Adrenal gland (tissue), 12 donors: ENCODE data around the gene CDK8. TPM values are rescaled to one million over a fixed set of nuclear protein-coding genes. Genes with fewer than 3 reads are reported as not detected.

Experiments
- DNase-seq, 7 donors: peaks; one replicate each; pipeline ENCODE4 v3.0.0-alpha.2; 2019 to 2020
- H3K27ac ChIP-seq, 5 donors: fragments of 200-600 bp; sonication (generic) in 4 of 5; 1 replicate in 3 of 5; 2 replicates in 2 of 5; pipeline versions ENCODE4 v1.5.1 to v1.8.0; 2016 to 2020; ENCODE audit warnings: mild to moderate bottlenecking in 1 of 5
- H3K27me3 ChIP-seq: fragments of 200-600 bp; 2 replicates; pipeline ENCODE4 v1.8.0; 2021
- H3K36me3 ChIP-seq, 2 donors: fragments of 200-600 bp; replicated peaks in 1 of 2; 1 replicate in 1 of 2; 2 replicates in 1 of 2; pipeline versions ENCODE4 v1.5.1 to v1.8.0; 2018 to 2022
- H3K4me1 ChIP-seq, 2 donors: fragments of 200-600 bp; replicated peaks in 1 of 2; 1 replicate in 1 of 2; 2 replicates in 1 of 2; pipeline versions ENCODE4 v1.5.1 to v1.8.0; 2018 to 2021
- H3K4me3 ChIP-seq, 4 donors: fragments of 200-600 bp; sonication (generic) in 3 of 4; one replicate each; pipeline ENCODE4 v1.5.1; 2016 to 2018
- H3K9me3 ChIP-seq, 3 donors: fragments of 200-600 bp; sonication (generic) in 1 of 3; replicated peaks in 1 of 3; 1 replicate in 2 of 3; 2 replicates in 1 of 3; pipeline versions ENCODE4 v1.5.1 to v1.8.0; 2016 to 2021
- POLR2A ChIP-seq, 2 donors: fragments of 450-650 bp; IDR thresholded peaks; one replicate each; pipeline ENCODE4 v1.6.1; 2017; ENCODE audit warnings: antibody characterized with exemption in 2 of 2, mild to moderate bottlenecking in 2 of 2, moderate library complexity in 1 of 2
- WGBS, 4 donors: extraction: QIAGEN DNeasy Blood & Tissue Kit in 2 of 4; methylation state at CpG; one replicate each; pipeline versions ENCODE4 v1.1.5 to v1.1.7; 2013 to 2017; 5-methylcytosine and 5-hydroxymethylcytosine counted together
- intact Hi-C, 2 donors: fragments of 100-400 bp; cut with DNase I; formaldehyde crosslinking; loops; one replicate each; pipeline versions ENCODE4 v1.14.1 to v1.15.0; 2022 to 2023
- polyA plus RNA-seq, 3 donors: library from polyadenylated mRNA; stranded (reverse); fragments of 200-250 nt in 2 of 3; fragments of 350-450 nt in 1 of 3; fragmentation: Illumina TruSeq in 1 of 3; extraction: RNeasy Lipid Tissue Mini Kit (QIAGEN cat#74804) in 1 of 3; gene quantifications; one replicate each; pipeline ENCODE4 v1.2.3, GENCODE V29; 2013 to 2014
- total RNA-seq, 9 donors: library from RNA; depleted of rRNA in 4 of 9; stranded (reverse); fragments of >200 nt in 4 of 9; fragments of 120-200 nt in 1 of 9; fragmentation: NEBNext Ultra II Directional in 1 of 9; extraction: Animal tissue kit (Norgen Biotek cat#: 25700) in 1 of 9; gene quantifications; one replicate each; pipeline versions ENCODE4 v1.1.0 to v1.2.4, GENCODE V29; 2013 to 2023
- TF ChIP-seq, protein P1 (sequence below), 6 experiments: fragments of 450-650 bp in 4 of 6; fragments of 200-600 bp in 2 of 6; sonication (generic) in 1 of 6; IDR thresholded peaks; 1 replicate in 5 of 6; 2 replicates in 1 of 6; pipeline versions ENCODE4 v1.5.1 to v1.8.0; 2016 to 2021; ENCODE audit warnings: antibody characterized with exemption in 6 of 6, mild to moderate bottlenecking in 2 of 6, moderate library complexity in 1 of 6
- donor health status: healthy with polysubstance abuse.
- donor health status: Bipolar disorder and iron deficiency.
- donor health status: DM: yes; HTN: yes; CAD: no.
- donor health status: DM: no; HTN: no; CAD: no.
- donor health status: DM: no; HTN: no; CAD: no.
- donor health status: DM: yes; HTN: yes; CAD: no.

CDK8 gene
- total and polyA plus RNA-seq, 12 donors, result 7.7 to 65.4 (median 11.3) TPM

DNA sequence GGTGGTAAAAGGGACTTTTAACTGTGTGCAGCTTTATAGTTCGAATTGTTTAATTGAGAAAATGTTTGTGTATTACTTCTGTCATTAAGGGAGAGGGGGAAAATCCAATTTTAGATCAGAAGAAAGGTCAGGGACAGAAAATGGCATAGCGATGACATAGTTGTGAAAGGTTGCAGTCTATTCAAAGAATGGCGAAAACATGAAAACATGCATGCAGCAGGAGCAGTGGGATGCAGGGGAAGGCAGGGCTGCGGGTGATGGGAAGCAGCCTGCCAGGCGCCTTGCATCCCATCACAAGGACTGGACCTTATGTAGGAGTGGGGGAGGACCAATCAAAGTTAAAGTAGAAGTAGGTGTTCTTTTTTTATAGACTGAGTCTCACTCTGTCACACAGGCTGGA lies 125.9 kb downstream of the CDK8 start:
- Histone ChIP-seq H3K4me1 (peaks cover 0 to 18% of the 10 kb centered on the region in 2 donors), H3K27ac (no peak overlapping the region), H3K36me3 (no peaks in the 10 kb centered on the region), H3K9me3 (no peaks in the 10 kb centered on the region), H3K27me3 (no peaks in the 10 kb centered on the region), H3K4me3 (no peak overlapping the region)
- WGBS, 4 donors, result 68 to 74% (median 72%) methylated on average over 5 of the region's 5 CpGs
- intact Hi-C loops, result no loop called here
- no peak for DNase-seq
- TF ChIP-seq, protein P1, sequence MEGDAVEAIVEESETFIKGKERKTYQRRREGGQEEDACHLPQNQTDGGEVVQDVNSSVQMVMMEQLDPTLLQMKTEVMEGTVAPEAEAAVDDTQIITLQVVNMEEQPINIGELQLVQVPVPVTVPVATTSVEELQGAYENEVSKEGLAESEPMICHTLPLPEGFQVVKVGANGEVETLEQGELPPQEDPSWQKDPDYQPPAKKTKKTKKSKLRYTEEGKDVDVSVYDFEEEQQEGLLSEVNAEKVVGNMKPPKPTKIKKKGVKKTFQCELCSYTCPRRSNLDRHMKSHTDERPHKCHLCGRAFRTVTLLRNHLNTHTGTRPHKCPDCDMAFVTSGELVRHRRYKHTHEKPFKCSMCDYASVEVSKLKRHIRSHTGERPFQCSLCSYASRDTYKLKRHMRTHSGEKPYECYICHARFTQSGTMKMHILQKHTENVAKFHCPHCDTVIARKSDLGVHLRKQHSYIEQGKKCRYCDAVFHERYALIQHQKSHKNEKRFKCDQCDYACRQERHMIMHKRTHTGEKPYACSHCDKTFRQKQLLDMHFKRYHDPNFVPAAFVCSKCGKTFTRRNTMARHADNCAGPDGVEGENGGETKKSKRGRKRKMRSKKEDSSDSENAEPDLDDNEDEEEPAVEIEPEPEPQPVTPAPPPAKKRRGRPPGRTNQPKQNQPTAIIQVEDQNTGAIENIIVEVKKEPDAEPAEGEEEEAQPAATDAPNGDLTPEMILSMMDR (IDR thresholded peaks at IDR 0.05), result no peak
- TF ChIP-seq POLR2A (IDR thresholded peaks at IDR 0.05), result no peak

- peaks cover 0 to 18% of the 10 kb centered on the region in 2 donors for H3K4me1 ChIP-seq
- H3K4me3 ChIP-seq, result no peak overlapping the region
- WGBS, 4 donors, result 74 to 81% (median 79%) methylated on average over 2 of the region's 2 CpGs
- H3K27ac ChIP-seq, result no peak overlapping the region
- TF ChIP-seq, protein P1 (IDR thresholded peaks at IDR 0.05), result no peak
- TF ChIP-seq POLR2A (IDR thresholded peaks at IDR 0.05), result no peak
- no peak for DNase-seq
- H3K36me3 ChIP-seq, result no peaks in the 10 kb centered on the region
- no peaks in the 10 kb centered on the region for H3K9me3 ChIP-seq
- intact Hi-C loops, result no loop called here
- no peaks in the 10 kb centered on the region for H3K27me3 ChIP-seq
Measured at GRCh38 chr13:26380930-26381329, 127.0 kb downstream of the CDK8 start.

- H3K27me3 ChIP-seq, result no peaks in the 10 kb centered on the region
Measured at GRCh38 chr13:26382366-26382765, 128.4 kb downstream of the CDK8 start.

DNA sequence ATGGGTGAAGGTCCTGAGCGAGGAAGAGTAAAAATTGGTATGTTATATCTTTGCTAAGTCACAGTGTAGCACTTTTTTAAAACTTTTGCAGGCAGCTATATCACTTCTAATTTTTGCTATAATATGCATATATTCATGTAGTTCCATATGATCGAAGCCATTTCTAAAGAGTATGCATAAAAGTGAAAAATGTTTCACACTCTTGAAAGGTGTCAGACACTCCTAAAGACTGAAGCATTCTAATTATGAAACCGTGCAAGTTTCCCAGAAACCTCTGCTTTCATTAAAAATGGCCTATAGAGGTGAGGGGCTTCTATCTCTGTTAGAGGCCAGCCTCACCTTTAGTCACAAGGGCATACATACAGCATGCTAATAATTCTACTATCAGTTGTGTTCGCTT lies 128.9 kb downstream of the CDK8 start:
- Histone ChIP-seq H3K4me3 (no peak overlapping the region), H3K9me3 (no peaks in the 10 kb centered on the region), H3K36me3 (no peaks in the 10 kb centered on the region), H3K4me1 (peaks cover 0 to 18% of the 10 kb centered on the region in 2 donors), H3K27ac (no peak overlapping the region), H3K27me3 (no peaks in the 10 kb centered on the region)
- 94 to 98% (median 97%) methylated on average over 4 of the region's 4 CpGs for WGBS, 4 donors
- no peak for DNase-seq
- TF ChIP-seq, protein P1 (IDR thresholded peaks at IDR 0.05), result no peak
- no peak for TF ChIP-seq POLR2A (IDR thresholded peaks at IDR 0.05)
- intact Hi-C loops, result no loop called here

More at GRCh38 chr13:26382366-26382765, 128.4 kb downstream of the CDK8 start:
- Histone ChIP-seq H3K4me3 (no peak overlapping the region), H3K4me1 (peaks cover 0 to 18% of the 10 kb centered on the region in 2 donors), H3K9me3 (no peaks in the 10 kb centered on the region), H3K27ac (no peak overlapping the region), H3K36me3 (no peaks in the 10 kb centered on the region)
- DNase-seq, result no peak
- intact Hi-C loops, result no loop called here
- TF ChIP-seq POLR2A (IDR thresholded peaks at IDR 0.05), result no peak
- TF ChIP-seq, protein P1 (IDR thresholded peaks at IDR 0.05), result no peak
- WGBS, 4 donors, result 75 to 81% (median 77%) methylated on average over 2 of the region's 2 CpGs
